ENCODE measurements around the gene LCLAT1. TPM values are rescaled to one million over a fixed set of nuclear protein-coding genes. Genes with fewer than 3 reads are reported as not detected.
A peak's percentile ranks its signal among the peaks of the same experiment; 100 is the strongest.

LCLAT1 gene
- polyA plus RNA-seq, 5 donors, result 10.6 to 15.9 (median 12.7) TPM

DNA sequence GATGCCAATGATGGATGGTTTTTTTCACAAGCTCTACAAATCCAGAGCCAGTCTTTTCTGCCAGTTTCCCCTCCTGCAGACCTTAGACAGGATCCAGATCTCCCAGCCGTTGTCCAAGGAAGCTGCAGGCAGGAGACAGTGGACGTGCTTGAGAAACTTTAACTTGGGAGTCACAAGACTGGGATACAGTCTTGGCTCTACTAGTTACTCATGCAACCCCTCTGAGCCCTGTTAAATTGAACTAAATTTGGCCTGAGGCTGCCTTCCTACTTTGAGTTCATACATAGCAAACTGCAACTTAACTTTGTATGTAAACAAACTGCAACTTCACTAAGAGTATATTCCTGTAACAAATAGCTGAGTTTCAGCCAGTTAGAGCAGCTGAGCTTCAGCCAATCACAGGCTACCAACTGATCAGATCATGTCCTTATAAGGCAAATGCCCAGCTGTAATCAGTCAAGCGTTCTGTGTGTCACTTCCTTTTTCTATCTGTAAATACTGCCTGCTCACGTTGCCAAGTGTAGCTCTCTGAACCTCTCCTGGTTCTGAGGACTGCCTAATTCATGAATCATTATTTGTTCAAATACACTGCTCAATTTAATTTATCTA is 219.3 kb downstream of the LCLAT1 start:
- DNase-seq, result no peak

DNA sequence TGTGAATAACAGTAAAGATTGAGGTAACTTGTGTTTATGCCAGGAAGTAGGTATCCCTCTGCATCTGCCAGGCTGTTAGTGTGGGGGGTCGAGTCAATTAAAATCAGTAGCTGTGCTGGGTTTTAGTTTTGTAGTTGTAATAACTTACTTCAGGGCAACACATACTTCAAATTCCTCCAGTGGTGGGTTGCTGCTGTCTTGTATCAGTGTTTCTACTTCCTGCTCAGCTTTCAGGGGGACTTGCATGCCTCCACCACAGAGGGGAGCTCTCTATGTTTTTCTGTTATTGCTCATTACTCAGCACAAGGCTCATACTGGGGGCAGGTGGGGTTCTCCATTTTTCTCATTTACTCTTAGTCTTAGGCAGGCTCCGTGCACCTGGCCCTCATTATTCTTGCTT is 223.4 kb downstream of the LCLAT1 start:
- no peak for DNase-seq

DNA sequence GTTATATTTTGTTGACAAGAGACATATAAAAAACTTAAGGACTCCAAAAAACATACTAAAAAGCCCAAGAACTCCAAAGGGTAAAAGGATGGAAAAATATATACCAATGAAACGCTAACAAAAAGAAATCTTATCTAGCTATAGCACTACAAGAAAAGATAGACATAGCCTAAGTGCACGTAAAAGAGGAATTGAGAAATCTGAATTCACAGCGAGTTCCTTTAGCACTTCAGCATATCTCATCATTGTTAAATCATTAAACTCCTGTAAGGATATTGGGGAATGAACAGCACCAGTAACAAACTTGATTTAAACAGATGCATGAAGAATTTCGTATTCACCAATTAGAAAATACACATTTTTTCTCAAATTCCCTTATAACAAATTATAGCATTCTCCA is 226.1 kb downstream of the LCLAT1 start:
- DNase-seq, result no peak

DNA sequence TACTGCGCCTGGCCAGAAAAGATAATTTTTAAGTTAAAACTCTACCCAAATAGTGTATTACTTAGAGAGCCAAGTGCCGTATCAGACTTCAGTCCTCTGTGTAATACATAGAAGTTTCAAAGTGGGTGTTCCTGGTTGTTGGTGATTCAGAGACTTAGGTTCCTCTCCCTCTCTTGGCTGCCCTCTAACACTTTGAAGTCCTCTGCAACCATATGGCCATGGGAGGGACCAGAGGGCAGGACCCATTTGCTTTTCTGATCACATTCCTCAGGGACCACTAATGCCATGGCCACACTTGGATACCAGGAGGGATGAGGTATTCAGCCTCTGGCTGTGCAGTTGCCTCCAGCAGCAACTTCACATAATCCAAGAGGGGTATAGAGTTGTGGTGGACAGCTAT is 228.7 kb downstream of the LCLAT1 start:
- DNase-seq, result no peak

DNA sequence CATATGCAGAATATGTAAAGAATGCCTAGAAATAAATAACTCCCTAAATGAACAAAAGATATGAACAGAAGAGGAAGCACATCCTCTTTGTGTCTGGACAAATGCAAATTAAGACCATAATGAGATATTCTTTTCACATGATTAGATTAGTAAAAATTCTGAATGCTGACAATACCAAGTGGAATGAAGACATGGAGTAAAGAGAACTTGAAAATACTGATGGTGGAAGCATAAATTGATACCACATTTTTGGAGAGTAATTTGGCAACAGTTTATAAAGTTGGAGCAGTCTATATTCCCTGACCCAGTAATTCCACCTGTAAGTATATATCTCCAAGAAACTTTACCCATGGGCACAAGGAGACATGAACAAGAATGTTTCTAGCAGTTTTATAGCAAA is 230.2 kb downstream of the LCLAT1 start:
- DNase-seq, result no peak

DNA sequence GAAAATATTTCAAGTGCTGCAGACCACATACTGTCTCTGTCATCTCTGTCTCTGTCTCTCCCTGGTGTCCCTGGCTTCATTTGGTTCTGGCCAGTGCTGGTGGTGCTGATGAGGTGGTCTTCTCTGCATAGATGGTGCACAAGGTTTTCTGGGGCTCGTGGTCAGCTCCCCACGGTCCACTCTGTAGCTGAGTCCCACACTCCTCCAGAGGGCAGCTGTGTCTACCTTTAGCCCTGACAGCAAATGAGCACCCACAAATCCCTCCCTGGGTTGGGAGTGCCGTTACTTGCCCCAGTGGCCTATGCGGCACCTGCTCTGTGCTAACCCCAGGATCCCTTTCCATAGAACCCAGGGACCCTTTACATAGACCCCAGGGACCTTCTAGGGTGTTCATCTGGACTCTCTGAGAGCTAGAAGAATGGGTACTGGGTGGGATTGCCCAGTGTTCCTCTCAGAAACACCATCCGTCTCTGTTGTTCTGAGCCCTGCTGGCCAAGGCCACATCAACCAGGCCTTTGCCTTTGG is 230.9 kb downstream of the LCLAT1 start:
- DNase-seq, result no peak

DNA sequence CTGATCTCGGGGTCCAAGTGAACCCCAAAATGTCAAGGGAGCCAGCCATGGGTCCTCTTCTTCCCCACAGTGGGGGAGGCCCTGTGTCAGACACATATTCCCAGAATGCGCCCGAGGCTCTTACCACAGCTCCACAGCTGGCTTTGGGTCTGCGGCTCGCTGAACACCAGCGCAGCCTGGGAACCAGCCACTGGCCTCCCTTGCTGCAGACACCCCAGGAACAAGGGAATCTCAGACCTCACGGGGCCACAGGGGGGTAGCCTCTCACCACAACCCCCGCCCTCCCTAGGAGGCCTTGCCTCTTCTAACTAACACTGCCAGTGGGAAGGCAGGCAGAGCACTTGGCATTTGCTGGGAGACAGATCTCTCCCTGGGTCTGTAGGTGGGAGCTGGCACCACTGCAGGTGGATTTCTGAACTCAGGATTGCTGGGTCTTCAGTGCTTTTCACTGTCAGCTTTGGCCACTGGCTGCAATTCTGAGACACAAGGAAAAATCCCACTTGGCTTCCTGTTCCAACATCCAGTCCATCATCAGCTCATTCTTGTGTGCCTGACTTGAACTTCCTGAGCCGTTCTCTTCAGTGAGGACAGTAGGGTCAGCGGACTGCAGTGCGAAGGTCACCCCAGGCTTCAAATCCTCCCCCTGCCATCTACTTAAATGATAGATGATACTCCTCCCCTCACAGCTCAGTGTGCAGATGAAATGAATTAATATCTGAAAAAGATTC is 231.5 kb downstream of the LCLAT1 start:
- no peak for DNase-seq

DNA sequence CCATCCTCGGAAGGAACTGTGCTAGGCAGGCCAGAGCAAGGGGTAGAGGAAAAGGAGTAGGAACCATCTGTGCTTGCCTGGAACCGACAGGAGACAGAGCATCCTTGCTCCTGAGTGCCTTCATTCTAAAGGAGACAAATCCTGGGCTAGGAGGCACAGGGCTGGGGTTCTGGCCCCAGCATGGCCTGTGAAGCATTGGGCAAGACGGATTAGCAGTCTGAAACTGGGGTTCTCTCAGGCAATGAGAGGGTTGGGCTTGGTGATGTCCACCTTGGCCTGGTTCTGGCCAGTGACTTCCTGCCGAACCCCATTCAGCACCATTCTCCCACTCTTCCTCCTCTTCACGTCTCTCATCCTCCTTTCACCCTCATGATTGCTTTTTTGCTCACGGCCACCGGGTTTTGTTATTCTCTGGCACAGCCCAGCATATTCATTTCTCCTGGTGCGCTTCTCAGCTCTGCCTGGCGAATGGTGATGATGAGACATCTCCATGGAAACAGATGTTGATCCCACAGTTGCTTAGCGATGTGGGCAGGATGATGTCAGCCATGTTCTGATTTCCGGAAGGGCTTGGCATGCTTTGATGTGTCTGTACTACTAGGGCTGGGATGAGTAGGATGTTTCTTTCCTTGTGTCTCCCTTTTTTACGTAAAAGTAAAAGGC is 232.5 kb downstream of the LCLAT1 start:
- no peak for DNase-seq

DNA sequence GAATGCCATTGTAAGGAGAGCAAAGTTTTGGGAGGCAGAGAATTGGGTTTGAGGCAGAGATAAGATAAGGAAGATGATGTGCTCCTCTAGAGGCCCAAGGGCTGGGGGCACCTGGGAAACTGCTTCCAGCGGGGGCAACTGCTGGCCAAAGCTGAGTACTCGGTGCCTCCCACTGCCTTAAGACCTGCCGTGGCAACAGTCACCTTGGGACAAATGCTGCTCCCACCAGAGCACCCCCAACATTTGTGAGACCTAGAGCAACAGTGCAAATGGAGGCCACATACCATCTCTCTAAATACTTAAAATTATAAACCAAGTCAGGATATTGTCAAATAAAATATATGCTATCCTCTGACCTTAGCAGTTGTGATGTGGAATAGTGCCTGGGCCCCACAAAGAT is 233.1 kb downstream of the LCLAT1 start:
- DNase-seq, result no peak

DNA sequence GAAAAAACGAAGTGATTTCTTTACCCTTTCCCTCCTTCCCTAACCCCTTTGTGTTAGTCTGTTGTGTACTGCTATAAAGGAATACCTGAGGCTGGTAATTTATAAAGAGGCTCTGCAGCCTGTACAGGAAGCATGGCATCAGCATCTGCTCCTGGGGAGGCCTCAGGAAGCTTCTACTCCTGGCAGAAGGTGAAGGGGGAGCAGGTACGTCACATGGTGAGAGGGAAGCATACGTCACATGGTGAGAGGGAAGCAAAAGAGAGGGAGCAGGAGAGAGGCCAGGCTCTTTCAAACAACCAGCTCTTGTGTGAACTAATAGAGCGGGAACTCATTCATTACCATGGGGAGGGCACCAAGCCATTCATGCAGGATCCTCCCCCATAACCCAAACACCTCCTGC is 234.0 kb downstream of the LCLAT1 start:
- DNase-seq, result no peak

DNA sequence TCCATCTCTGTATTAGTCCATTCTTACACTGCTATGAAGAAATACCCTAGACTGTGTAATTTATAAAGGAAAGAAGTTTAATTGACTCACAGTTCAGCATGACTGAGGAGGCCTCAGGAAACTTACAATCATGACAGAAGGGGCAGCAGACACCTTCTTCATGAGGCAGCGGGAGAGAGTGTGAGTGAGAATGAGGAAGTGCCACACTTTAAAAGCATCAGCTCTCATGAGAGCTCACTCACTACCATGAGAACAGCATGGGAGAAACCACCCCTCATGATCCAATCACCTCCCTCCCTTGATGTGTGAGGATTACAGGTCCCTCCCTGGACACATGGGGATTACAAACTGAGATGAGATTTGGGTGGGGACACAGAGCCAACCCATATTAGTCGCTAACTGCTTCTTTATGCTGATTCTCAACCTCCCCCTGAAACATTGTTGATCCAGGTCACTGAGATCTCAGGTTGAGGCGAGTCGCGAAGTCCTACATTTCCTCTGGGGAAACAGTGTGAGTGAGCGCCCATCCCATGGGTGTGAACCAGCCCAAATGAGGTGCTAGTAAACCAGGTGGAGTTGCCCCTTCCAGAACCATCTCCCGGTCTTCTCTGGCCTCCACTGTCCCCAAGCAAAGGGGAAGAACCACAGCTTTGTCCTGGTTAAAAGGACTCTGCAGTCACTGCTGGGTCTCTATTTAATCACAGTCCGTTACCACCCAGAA is 236.3 kb downstream of the LCLAT1 start:
- no peak for DNase-seq

DNA sequence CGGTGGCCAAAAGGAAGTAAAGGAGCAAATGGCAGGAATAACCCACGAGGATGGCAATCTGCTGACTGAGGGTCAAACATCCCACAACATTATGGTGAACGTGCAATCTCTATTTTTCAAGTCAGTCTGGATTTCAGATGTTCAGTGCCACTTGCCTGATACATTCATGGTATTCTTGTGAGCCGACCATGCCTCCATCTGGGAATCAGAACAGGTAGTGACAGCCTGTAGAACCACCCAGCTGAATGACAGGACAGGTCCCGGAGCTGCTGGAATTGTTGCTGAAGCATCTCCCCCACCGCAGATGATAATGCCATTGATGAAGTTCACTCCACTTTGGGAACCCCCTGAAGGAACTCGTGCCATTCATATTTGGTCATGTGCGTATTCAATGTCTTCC is 237.0 kb downstream of the LCLAT1 start:
- no peak for DNase-seq

DNA sequence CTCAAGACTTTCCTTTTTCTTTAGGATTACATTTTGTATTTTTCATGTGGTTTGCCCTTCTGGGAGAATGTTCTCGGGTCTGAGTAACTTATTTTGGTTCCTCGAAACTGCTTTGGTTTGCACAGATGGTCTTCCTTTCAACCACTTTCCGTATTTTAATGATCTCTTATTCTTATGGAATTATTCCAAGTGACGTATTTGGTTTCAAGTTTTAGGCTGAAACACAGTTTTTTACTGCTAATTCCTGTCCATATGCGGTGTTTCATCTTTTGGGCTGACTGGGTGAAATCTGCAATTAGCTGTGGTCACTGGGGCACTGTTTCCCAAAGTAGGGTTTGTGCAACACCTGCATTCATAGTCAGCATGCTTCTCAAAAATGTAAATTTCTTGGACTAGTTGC is 237.5 kb downstream of the LCLAT1 start:
- peak; percentile 49 to 53 for DNase-seq

DNA sequence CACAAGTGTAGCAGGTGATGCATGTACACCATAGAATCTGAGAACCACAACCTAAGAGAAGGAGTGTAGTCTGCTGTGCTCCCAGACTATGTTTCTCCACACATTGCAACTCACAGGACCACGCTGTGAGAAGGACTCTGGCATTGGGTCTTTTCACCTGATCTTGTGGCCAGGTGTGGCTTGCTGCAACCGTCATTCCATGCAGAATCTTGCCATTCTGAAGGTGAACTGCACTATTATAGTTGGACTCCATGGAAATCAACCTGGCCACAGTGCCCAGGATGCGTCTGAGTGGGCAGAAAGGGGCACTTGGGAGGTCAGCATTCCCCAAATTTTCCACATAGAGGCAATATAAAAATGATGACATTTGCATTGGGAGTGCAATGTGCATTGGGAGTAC is 237.9 kb downstream of the LCLAT1 start:
- DNase-seq, result no peak

DNA sequence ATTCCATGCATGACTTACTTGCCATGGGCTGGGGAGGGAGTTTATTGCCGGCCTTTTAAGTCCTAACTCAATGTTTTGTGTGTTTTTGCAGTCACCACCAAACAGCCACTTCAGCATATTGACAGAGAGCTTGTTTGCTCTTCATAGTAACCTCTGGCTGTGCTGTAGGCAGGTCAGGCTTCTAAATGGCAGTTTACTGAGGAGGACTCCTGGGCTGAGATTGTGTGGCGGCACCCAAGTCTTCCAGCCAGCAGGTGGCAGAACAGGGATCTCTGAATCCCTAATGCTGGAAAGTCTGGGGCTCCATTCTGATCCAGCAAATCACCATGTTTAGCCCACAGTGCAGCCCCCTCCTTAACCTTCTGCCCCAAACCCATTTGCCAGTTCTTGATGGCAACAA is 239.0 kb downstream of the LCLAT1 start:
- no peak for DNase-seq

DNA sequence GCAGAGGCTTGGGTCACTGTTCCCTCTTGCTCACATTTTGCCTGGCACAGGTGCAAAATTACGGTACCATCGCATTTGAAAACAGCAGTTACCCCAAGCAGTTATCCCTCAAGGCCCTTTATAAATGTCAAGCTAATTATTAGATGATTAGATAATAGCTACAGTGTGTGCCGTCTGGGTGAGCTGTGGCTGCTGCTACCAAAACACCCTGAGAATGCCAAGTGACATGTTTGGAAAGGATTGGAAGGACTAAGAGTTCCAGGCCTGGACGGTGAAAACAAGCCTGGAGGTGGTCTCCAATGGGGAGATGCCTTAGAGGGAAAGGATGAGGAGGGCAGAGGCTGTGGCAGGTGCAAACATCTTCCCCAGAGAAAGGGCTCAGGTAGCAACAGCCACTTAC is 239.6 kb downstream of the LCLAT1 start:
- DNase-seq, result no peak

DNA sequence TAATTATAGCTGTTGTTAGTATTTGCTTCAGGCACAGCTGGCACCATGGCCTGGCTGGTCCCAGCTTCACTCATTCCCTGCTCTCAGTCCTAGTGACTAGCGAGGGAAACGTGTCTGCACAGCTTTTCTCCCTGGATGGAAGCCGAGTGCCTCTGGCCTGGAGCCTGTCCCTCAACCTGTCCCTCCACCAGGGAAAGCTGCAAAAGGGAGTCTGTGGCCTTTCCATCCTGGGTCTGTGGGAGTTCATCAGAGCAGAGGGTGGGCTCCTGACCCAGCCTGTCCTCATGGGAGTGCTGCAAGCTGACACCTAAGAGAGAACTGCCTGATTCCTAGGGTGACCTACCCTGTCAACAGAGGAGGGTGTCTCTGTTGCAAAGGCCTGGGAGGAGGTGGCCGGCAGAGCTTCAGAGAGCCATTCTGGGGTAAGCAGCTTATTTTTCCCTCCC is 241.9 kb downstream of the LCLAT1 start:
- DNase-seq, result no peak

DNA sequence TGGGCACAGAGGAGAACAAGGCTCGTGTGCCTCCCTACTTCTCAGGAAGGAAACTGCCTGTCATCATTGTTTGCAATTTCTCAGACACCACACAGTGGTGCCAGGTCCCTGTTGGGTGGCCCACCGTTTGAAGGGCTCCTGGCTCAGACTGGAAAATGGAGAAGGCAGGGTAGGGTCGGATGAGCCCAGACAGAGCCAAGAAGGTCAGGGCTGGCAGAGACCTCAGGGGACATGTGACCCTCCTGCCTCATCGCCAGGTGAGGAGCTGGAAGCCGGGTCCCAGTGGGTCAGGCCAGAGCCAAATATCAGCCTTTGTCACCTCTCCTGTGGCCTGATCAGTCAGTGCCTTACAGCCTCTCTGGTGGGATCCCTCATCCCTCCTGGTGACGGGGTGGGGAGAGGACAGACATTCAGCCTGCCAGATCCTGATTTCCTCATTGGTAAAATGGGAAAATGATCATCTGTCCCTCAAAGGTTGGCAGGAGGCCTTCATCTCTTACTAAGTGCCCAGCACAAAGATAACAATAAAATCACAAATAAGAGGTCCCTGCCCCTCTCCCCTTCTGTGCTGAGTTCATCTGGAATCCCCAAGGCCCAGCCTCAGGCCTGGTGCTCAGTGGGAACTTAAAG is 242.6 kb downstream of the LCLAT1 start:
- no peak for DNase-seq

DNA sequence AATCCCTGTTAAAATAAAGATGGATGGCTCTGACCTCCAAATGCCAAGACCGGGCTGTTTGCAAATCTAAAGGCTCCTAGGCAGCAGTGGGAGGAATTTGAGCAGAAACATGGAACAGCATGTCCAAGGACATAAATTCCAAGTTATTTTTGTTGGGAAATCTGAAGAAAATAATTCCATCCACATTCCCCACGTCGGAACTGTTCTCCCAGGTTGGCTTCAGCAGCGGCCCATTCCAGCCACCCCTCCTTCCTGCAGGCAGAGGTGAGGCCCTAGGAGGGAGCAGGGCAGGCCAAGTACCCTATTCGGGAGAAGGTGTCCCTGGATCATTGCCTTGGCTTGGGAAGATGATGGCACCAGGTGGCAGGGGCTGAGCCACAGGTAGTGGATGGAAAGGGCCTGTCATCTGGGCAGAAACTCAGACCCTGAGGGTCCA is 243.1 kb downstream of the LCLAT1 start:
- no peak for DNase-seq

DNA sequence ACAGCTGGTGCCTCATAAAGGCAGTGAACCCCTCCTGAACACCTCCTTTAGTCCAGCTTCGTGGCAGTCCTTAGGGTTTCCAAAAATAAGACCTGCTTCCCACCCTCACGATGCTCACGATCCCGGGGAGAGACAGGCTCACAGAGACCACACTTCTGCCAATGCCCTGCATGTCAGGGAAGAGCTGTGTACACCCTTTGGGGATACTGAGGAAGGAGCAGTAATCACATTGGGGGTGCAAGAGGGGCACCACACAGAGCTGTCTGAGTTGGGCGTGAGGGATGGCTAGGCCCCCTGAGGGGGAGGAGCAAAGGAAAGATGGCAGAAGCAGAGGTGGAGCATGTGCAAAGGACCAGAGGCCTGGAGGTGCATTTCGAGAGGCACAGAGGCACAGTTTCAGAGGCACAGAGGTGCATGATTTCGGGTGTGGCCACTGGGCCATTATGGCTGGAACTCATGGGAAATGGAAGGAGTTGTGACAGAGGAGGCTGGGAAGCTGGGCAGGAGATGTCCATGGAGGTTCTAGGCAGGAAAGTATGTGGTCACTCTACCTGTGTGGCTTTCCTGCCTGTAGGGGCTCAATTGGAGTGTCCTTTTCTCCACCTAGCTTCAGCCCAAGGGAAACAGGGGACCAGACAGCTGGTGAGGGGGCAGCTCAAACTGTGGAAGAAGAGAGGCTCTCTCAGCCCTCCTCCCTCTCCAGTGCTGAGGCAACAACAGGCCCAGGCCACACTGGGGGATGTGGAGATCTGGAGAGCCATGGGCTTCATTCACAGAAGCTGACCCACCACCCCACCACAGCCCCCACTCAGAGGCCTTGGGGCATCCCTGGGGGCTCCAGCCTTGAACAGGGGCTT is 244.3 kb downstream of the LCLAT1 start:
- DNase-seq, result no peak

All from right lung (tissue), 5 donors.